B cell (primary cell): ENCODE measurements around the gene LHCGR.

Experiments used
- CTCF ChIP-seq: fragments of 200-600 bp; IDR thresholded peaks from one replicate; pipeline ENCODE4 v1.8.0; 2022; ENCODE audit warnings: antibody characterized with exemption, mild to moderate bottlenecking
- EZH2 ChIP-seq: IDR thresholded peaks from 2 replicates; pipeline ENCODE4 v1.6.1; 2012; ENCODE audit warnings: borderline replicate concordance, low read depth, mild to moderate bottlenecking, moderate library complexity, low read length; ENCODE audit not compliant: insufficient read depth, poor library complexity, severe bottlenecking

- TF ChIP-seq CTCF = no peak
- TF ChIP-seq EZH2 = no peak
Measured at GRCh38 chr2:48668992-48669391, 86.5 kb downstream of the LHCGR start.
